OCI-LY7 (cell line): ENCODE data around the gene POGK. TPM values are rescaled to one million over a fixed set of nuclear protein-coding genes. Genes with fewer than 3 reads are reported as not detected.
"Not testable (repeated sequence)": the region's sequence is repeated elsewhere in the genome, so short reads cannot be mapped to it uniquely, and the experiment has no call there.

ENCODE experiments used
- BruUV-seq: library from RNA; stranded (reverse); fragments of 400-500 nt; replicated peaks from 2 replicates; lab custom pipeline; 2021; lab: Mats Ljungman, UMichigan
- CTCF ChIA-PET: fragments of 300-600 bp; sonication (Branson Sonifier 250); formaldehyde crosslinking; loops from one replicate; lab custom pipeline; 2022; ENCODE audit warnings: antibody characterized with exemption; ENCODE audit not compliant: unreplicated experiment; lab: Charles Lee
- POLR2A ChIA-PET: fragments of 300-600 bp; sonication (Branson Sonifier 250); formaldehyde crosslinking; loops from one replicate; lab custom pipeline; 2022; ENCODE audit warnings: antibody characterized with exemption; lab: Charles Lee
- DNase-seq: peaks from one replicate; pipeline ENCODE4 v3.0.0-alpha.2; 2015; ENCODE audit warnings: low spot score
- H2AFZ ChIP-seq: fragments of 200-600 bp; sonication (generic), shearing (Covaris generic); 2 replicates; pipeline ENCODE4 v1.6.1; 2014; ENCODE audit warnings: mild to moderate bottlenecking, antibody characterized with exemption, low read length, moderate library complexity
- H3K27ac ChIP-seq: fragments of 200-600 bp; sonication (generic); 2 replicates; pipeline ENCODE4 v1.5.1; 2014; ENCODE audit warnings: mixed run types, low read depth, mild to moderate bottlenecking, moderate library complexity, low read length, inconsistent platforms; ENCODE audit not compliant: poor library complexity, severe bottlenecking
- H3K36me3 ChIP-seq: fragments of 200-600 bp; sonication (generic); 2 replicates; pipeline ENCODE4 v1.6.1; 2014; ENCODE audit warnings: mild to moderate bottlenecking, antibody characterized with exemption, low read length, moderate library complexity, mixed read lengths; ENCODE audit not compliant: insufficient read depth
- H3K4me1 ChIP-seq: fragments of 200-600 bp; sonication (generic); 2 replicates; pipeline ENCODE4 v1.5.1; 2014; ENCODE audit warnings: mild to moderate bottlenecking, low read length; ENCODE audit not compliant: insufficient read depth, poor library complexity, severe bottlenecking
- H3K4me2 ChIP-seq: fragments of 200-600 bp; sonication (generic); 2 replicates; pipeline ENCODE4 v1.6.1; 2014; ENCODE audit warnings: mild to moderate bottlenecking, low read length
- H3K4me3 ChIP-seq: fragments of 200-600 bp; sonication (generic); 2 replicates; pipeline ENCODE4 v1.5.1; 2014; ENCODE audit warnings: mild to moderate bottlenecking, low read depth, low read length; ENCODE audit not compliant: poor library complexity, severe bottlenecking
- H3K79me2 ChIP-seq: fragments of 200-600 bp; sonication (generic); 2 replicates; pipeline ENCODE4 v1.6.1; 2016; ENCODE audit warnings: low read depth, mild to moderate bottlenecking, low read length, moderate library complexity, mixed read lengths; ENCODE audit not compliant: insufficient read depth
- H3K9me2 ChIP-seq: fragments of 200-600 bp; sonication (generic); 2 replicates; pipeline ENCODE4 v1.6.1; 2016; ENCODE audit warnings: mild to moderate bottlenecking, low read length, mixed read lengths; ENCODE audit not compliant: insufficient read depth
- H3K9me3 ChIP-seq: fragments of 200-600 bp; sonication (generic); 2 replicates; pipeline ENCODE4 v1.6.1; 2014; ENCODE audit warnings: mild to moderate bottlenecking, mixed run types, low read length, mixed read lengths
- H4K20me1 ChIP-seq: fragments of 200-600 bp; sonication (generic); 2 replicates; pipeline ENCODE4 v1.6.1; 2014; ENCODE audit warnings: mild to moderate bottlenecking, antibody characterized with exemption, low read length, moderate library complexity, mixed read lengths; ENCODE audit not compliant: insufficient read depth
- CTCF ChIP-seq: fragments of 200-600 bp; sonication (generic); conservative IDR thresholded peaks from 2 replicates; pipeline ENCODE4 v1.5.1; 2014; ENCODE audit warnings: mild to moderate bottlenecking, antibody characterized with exemption, low read length, moderate library complexity, mixed read lengths
- EZH2phosphoT487 ChIP-seq: fragments of 200-600 bp; sonication (generic); IDR thresholded peaks from 2 replicates; pipeline ENCODE4 v1.6.1; 2018; ENCODE audit warnings: low read depth, borderline replicate concordance, mild to moderate bottlenecking, mixed run types, antibody characterized with exemption, low read length, moderate library complexity, mixed read lengths
- intact Hi-C: fragments of 100-400 bp; cut with micrococcal nuclease; formaldehyde crosslinking; loops from one replicate; pipeline ENCODE4 v1.10.0; 2022; ENCODE audit not compliant: unreplicated experiment
- total RNA-seq, 2 experiments: library from RNA; depleted of rRNA in 1 of 2; stranded (reverse); fragments of >200 nt in 1 of 2; shearing (Covaris generic) in 1 of 2; gene quantifications; 2 replicates each; pipeline ENCODE4 v1.2.3, GENCODE V29; 2014 to 2022

POGK gene
- total RNA-seq, 2 experiments from 2014 or later: 27.2 to 41.9 TPM

- ChIA-PET CTCF (no interaction called here), POLR2A (interaction anchor here (0.7 to 1.7 kb wide), 7 partner anchors 10 to 346 kb away, joined by 3 to 8 read pairs (median 5); partner anchors contain the start of genes POGK and POU2F1)
- intact Hi-C loops: loop anchor here (1.0 to 2.0 kb wide), 2 partner anchors 37 to 345 kb away; partner anchors contain the start of genes POGK and POU2F1
- Histone ChIP-seq H3K79me2 (peaks cover 45% of the 10 kb centered on the region), H3K9me3 (no peaks in the 10 kb centered on the region), H2AFZ (peak within 1 kb of the TSS; percentile 98), H3K4me2 (peak within 1 kb of the TSS; percentile 100), H3K36me3 (peaks cover 13% of the 10 kb centered on the region; the same call in 1 of the 2 replicates), H4K20me1 (peaks cover 15% of the 10 kb centered on the region; the same call in 1 of the 2 replicates), H3K9me2 (no peaks in the 10 kb centered on the region), H3K4me3 (peak within 1 kb of the TSS; percentile 86), H3K4me1 (peaks cover 17% of the 10 kb centered on the region), H3K27ac (peak within 1 kb of the TSS; percentile 69)
- peak; percentile 99 for DNase-seq
- no TSS peak for BruUV-seq
- TF ChIP-seq EZH2phosphoT487 (no peak), CTCF (no peak)
These were observed 36.7 kb downstream of the POGK start, which contains the start of gene TADA1 for GRCh38 chr1:166875734-166876539. TADA1 (minus strand) TSS chr1:166876264; CDS start chr1:166876233, 31 bp downstream.

- Histone ChIP-seq H3K27ac (peak overlapping the region; percentile 34), H3K36me3 (peaks cover 13% of the 10 kb centered on the region; the same call in 1 of the 2 replicates), H3K9me2 (no peaks in the 10 kb centered on the region), H2AFZ (peak overlapping the region; percentile 98), H3K4me2 (peak overlapping the region; percentile 88), H3K4me1 (peaks cover 17% of the 10 kb centered on the region), H4K20me1 (peaks cover 11% of the 10 kb centered on the region; the same call in 1 of the 2 replicates), H3K9me3 (no peaks in the 10 kb centered on the region), H3K79me2 (peaks cover 40% of the 10 kb centered on the region), H3K4me3 (peak overlapping the region; percentile 67)
- intact Hi-C loops: loop anchor here (1.0 to 2.0 kb wide), 2 partner anchors 37 to 344 kb away; partner anchors contain the start of genes POGK and POU2F1
- BruUV-seq: no TSS peak
- TF ChIP-seq EZH2phosphoT487 (no peak), CTCF (peak; percentile 60; the same call in 1 of the 2 replicates)
- no peak for DNase-seq
- ChIA-PET POLR2A (interaction anchor here (0.7 to 1.7 kb wide), 5 partner anchors 11 to 346 kb away, joined by 3 to 8 read pairs (median 5); partner anchors contain the start of gene POGK), CTCF (no interaction called here)
These were observed 37.2 kb downstream of the POGK start for GRCh38 chr1:166876540-166876838.

- H3K9me3 ChIP-seq, DNase-seq, H3K9me2 ChIP-seq, H3K4me2 ChIP-seq, H3K4me3 ChIP-seq, CTCF ChIA-PET, intact Hi-C loops, H2AFZ ChIP-seq, BruUV-seq, H3K27ac ChIP-seq, H4K20me1 ChIP-seq, H3K36me3 ChIP-seq: not testable (repeated sequence)
- peaks cover 23% of the 10 kb centered on the region for H3K79me2 ChIP-seq
- peaks cover 17% of the 10 kb centered on the region for H3K4me1 ChIP-seq
- POLR2A ChIA-PET: interaction anchor here (0.7 to 1.1 kb wide), 2 partner anchors 31 to 169 kb away, joined by 3 to 4 read pairs; no protein-coding TSS in a partner anchor
These were observed 39.1 kb downstream of the POGK start for GRCh38 chr1:166878173-166878917.
